GM18870 (cell line): Measurements from ENCODE around the gene SMO.
"Not testable (repeated sequence)": the region's sequence is repeated elsewhere in the genome, so short reads cannot be mapped to it uniquely, and the experiment has no call there.

Source experiments
- ATAC-seq: cut with Tn5 transposase; IDR thresholded peaks from one replicate; pipeline ENCODE4 v1.9.1; 2021; ENCODE audit warnings: moderate library complexity; ENCODE audit not compliant: unreplicated experiment

SMO gene

DNA sequence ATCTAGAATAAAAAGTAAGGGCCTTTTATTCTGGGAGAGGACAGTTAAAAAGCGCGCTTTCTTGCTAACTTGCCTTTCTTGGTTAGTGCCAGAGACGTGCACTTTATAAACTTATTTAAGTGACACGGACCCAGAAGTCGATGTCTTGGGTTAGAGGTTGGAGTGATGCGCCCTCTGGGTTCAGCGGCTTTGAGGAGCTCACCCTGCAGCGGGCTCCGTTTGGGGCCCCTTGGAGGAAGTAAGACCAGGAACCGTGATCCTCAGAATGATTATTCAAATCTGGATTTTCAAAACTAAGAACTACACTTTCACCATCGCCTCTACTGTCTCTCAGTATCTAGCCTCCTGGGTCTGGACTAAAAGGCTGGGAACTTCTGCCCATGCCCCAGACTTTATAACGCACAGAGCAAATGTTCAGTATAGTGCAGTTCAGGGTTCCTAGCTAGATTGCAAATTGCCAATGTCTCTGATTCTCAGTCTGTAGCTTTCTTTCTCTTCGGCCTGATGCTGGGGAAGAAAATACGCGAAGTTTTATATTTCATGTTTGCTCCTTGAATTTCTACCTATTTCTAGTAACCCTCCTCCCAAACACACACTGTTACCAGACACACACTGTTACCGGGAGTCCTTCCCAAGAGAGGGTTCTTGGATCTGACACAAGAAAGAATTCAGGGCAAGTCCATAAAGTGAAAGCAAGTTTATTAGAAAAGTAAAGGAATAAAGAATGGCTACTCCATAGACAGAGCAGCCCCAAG is 18.6 kb upstream of the SMO start:
- peak; percentile 67 for ATAC-seq

DNA sequence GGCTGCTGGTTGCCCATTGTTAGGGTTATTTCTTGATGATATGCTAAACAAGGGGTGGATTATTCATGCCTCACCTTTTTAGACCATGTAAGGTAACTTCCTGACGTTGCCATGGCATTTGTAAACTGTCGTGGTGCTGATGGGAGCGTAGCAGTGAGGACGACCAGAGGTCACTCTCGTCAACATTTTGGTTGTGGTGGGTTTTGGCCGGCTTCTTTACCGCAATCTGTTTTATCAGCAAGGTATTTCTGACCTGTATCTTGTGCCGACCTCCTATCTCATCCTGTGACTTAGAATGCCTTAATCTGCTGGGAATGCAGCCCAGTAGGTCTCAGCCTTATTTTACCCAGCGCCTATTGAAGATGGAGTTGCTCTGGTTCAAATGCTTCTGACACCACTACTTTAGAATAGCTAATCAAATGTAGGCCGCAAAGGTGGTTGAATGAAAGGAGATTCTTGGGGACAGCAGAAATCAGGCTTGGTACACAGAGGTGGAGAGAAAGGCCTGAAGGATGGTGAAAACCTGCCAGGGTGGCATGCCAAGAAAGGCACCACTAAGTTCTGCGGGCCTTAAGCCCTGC is 17.9 kb upstream of the SMO start:
- ATAC-seq, result no peak

- ATAC-seq, result not testable (repeated sequence)
These were observed 14.6 kb upstream of the SMO start for GRCh38 chr7:129173861-129174260.

- ATAC-seq, result no peak
These were observed 11.3 kb upstream of the SMO start for GRCh38 chr7:129176916-129177710.

DNA sequence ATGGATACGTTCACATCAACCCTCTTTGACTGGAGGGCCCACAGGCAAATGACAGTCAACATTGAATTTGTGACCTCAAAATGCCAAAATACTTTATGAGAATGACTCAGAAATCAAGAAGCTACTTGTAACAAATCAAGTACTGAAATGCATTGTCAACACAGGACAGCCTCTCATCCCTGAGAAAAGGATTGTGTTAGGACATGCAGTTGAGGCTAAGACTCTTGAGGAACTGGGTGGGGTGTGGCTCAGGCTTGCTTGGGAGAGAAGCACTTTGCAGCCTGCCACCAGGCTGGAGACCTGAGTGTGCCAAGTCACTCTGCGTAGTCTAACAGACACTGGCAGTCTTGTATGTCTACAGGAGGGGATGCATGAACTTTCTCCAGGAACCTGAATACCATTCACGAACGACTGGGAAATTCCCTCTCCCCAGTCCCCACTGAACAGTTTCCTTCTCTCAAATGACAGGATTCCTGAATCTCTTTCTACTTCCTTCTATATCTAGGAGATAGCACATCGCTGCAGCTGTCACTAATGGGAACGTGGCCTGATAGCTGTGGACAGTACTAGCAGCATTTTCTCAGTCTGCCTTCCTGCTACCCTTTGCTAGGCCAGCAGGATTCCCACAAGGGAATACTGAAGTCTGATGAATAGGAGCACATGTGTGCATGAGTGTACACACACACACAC is 3.3 kb upstream of the SMO start:
- ATAC-seq, result no peak

GRCh38 chr7:129186749-129187260 is 1.6 kb upstream of the SMO start:
- no peak for ATAC-seq

DNA sequence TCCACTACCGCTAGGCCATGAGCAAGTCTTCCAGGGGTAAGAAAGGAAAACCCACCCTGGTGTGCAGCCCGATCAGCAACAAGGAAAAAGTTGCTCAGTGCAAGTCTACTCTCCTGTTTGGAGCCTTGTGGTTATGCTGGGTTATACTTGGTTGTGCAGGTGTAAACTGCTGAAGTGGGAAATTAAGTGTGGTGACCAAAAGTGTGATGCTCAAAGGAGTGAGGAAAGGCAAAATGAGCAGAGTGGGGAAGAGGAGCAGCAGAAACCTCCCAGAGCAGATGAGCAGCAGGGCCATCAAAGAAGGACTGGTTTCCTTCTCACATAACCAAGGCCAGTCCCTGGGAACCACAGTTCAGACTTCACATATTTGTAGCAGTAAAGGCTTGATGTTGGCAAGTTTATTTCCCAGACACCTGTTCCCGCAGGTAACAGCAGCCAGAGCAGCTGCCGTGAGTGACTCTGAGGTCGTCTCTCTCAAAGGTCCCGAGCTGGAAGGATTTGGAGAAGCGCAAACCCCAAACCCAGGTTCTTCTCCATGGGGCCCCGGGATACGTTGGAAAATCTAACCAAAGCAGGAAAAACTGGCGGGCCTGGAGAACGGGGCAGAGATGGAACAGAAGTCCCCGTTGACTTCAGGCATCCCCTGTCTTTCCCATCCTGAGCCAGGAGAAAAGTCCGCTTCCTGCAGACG is 607 bp upstream of the SMO start:
- ATAC-seq, result no peak

DNA sequence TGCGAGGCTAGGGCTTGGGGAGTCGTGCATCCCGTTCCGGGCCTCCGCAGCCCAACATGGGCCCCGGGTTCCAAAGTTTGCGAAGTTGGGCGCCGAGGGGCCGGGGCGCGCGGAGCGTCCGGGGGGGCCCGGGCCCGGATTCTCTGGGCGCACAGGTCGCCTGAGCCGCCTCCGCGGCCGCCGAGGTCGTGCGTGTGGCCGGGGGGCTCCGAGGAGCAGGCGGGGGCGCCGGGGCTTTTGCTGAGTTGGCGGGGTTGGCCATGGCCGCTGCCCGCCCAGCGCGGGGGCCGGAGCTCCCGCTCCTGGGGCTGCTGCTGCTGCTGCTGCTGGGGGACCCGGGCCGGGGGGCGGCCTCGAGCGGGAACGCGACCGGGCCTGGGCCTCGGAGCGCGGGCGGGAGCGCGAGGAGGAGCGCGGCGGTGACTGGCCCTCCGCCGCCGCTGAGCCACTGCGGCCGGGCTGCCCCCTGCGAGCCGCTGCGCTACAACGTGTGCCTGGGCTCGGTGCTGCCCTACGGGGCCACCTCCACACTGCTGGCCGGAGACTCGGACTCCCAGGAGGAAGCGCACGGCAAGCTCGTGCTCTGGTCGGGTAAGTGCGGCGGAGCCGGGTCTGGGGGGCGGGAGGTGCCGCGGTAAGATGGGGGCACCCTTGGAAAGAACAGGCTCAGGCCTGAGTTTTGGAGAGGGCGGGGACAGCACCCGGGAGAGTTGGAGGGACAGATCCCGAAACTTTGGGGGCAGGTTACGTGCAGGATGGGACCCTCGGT is 643 bp downstream of the SMO start:
- ATAC-seq, result no peak

DNA sequence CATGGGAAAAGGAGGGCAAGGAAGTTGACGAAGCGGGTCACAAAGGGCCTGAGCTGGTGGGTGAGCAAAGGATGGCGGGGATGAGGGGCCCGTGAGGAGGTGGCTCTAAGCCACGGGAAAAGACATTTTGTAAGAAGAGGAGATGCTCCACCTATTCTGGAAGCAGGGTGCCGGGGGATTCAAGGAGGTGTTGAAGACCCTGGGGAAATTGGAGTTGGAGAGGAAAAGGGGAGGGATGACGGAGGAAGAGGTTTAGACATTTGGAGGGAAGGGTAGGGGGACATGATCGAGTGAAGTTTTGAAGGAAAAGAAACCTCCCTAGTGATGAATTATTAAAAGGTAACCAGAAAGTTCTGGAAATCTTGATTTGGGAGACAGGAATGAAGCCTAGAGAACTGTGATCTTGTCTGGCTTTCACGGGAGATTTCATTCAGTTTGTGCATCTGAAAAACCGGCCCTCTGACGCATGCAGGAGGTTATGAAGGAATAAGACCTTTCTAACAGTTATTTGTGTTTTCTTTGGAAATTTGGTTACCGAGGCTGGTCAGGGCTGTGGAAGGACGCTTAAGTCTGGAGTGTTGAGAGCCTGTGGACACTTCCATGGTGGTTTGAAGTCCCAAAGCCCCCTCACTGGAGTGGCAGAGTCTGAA is 1.4 kb downstream of the SMO start:
- ATAC-seq, result no peak

DNA sequence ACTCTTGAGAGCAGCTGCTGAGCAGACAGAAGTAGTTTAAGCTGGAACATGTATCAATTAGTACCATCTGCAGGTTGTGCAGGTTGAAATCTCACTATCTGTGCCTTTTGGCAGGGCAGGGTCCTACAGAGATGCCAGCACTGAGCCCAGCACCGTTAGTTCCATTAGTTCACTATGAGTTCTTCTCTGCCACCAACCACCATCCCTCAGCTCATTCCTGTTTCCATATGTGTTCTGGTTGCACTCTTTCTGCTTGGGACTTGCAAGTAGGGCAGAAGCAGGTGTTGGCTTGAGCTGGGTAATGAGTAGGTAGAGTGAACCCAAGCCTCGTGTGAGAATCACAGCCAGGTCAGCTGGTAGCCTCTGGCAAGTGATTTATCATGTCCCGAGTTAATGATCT is 2.8 kb downstream of the SMO start:
- no peak for ATAC-seq

DNA sequence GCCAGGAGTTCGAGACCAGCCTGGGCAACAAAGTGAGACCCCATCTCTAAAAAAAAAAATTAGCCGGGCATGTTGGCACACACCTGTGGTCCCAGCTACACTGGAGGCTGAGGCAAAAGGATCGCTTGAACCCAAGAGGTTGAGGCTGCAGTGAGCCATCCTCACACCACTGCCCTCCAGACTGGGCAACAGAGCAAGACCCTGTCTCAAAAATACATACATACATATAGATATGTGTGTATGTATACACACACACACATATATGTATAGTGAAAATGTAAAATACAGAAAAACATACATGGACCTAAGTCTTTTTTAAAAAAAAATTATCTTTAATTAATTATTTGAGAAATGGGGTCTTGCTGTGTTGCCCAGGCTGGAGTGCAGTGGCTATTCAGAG is 5.5 kb downstream of the SMO start:
- no peak for ATAC-seq

DNA sequence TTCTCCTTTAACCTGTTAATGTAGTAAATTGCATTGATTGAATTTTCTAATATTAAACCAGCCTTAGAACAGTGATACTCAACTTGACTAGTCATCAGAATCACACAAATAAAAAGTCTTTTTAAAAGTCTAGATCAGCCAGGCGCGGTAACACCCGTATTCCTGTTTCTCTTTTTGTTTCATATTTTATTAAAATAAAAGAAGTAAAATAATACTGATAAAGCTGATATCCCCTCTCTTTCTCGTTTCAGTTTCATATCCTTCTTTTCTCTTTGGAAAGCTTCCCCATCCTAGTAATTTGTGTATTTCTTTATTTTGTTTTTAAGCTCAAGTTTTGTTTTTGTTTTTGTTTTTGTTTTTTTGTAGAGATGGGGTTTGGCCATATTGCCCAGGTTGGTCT is 9.3 kb downstream of the SMO start:
- ATAC-seq, result no peak

GRCh38 chr7:129199406-129199805 is 11.0 kb downstream of the SMO start:
- no peak for ATAC-seq

DNA sequence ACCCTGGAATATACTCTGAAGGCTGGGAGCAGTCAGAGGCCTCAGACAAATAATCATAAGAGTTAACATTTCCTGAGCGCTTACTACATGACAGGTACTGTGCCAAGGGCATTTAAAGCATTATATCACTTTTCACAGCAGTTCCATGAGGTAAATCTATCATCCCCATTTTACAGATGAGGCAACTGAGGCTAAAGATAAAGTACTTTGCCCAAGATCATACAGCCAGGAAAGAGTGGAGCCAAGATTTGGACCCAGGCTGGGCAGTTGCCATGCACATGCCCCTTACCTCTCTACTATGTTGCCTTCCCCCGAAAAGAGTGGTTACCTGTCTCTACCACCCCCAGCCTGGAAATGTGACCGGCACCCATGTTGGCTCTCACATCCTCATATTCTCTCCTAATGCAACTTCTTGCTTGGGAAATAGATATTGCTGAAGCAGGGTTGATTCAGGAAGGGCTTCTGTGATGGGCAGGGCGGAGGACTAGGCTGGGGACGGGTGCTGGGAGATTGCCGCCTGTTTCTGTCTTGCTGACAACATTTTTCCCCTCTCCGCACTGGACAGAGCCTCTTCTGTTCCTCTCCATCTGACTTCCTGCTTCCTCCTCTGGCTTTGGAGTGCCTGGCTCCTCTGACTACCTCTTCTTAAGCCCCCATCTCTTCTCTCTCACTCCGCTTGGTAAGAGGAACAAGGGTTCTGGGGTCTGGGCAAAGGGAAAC is 13.8 kb downstream of the SMO start:
- no peak for ATAC-seq

- ATAC-seq, result no peak
These were observed 14.8 kb downstream of the SMO start for GRCh38 chr7:129203050-129203741.

DNA sequence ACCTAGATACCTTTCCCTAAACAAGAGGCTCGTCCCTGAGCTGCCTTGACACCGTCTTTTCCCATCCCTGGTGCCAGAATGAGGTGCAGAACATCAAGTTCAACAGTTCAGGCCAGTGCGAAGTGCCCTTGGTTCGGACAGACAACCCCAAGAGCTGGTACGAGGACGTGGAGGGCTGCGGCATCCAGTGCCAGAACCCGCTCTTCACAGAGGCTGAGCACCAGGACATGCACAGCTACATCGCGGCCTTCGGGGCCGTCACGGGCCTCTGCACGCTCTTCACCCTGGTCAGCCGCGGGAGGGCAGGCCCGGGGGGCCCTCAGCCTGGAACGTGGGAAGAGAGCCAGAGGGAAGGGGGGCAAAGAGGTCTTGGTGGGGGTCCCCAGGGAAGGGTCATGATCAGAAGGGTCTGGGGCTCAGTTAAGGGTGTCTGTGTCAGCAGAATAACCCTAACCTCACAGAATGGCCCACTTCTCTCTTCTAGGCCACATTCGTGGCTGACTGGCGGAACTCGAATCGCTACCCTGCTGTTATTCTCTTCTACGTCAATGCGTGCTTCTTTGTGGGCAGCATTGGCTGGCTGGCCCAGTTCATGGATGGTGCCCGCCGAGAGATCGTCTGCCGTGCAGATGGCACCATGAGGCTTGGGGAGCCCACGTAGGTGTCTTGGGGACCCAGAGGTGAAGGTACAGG is 16.8 kb downstream of the SMO start:
- ATAC-seq, result no peak

GRCh38 chr7:129205987-129206785 is 17.8 kb downstream of the SMO start:
- ATAC-seq, result no peak
